Astrocyte of the cerebellum (primary cell): ENCODE measurements around the gene FRMD1.

Source experiments
- DNase-seq: peaks from one replicate; pipeline ENCODE4 v3.0.0-alpha.2; 2011; ENCODE audit warnings: low read depth
- H3K4me3 ChIP-seq: 2 replicates; pipeline ENCODE4 v1.5.1; 2011; ENCODE audit warnings: mild to moderate bottlenecking, low read depth, low read length, moderate library complexity
- in situ Hi-C: cut with HindIII; loops from 2 replicates; pipeline ENCODE4 v1.10.0; 2017; ENCODE audit warnings: low sequenced_read_pairs
- TF ChIP-seq, protein P1 (sequence below): IDR thresholded peaks from 2 replicates; pipeline ENCODE4 v1.5.1; 2012; ENCODE audit warnings: low read length, low read depth, moderate library complexity, mild to moderate bottlenecking; ENCODE audit errors: missing control alignments

FRMD1 gene

DNA sequence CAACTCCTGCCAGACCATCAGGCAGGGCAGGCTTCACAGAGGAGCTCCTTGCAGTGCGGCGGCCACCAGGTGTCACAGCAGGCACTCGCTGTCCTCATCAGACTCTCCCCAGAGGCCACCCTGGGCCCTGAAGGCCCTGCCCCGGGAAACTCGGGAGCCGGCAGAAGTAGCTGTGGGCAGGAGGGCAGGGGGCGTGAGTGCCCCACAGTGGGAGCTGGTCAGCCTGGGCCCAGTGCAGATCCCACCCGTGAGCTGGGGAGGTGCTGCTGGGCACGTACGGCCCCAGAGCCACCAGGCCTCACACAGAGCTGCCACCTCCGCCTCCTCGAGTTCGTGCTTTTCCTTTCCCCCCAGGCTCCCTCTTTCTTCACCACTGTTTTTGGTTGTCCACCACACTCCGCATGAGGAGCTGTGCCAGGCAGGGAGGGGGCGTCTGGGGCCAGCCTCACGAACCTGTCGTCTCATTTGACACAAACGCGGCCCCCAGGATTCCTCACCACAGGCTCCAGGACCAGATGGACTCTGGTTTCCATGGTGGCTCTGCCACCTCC lies 33.8 kb downstream of the FRMD1 start:
- in situ Hi-C loops = no loop called here

DNA sequence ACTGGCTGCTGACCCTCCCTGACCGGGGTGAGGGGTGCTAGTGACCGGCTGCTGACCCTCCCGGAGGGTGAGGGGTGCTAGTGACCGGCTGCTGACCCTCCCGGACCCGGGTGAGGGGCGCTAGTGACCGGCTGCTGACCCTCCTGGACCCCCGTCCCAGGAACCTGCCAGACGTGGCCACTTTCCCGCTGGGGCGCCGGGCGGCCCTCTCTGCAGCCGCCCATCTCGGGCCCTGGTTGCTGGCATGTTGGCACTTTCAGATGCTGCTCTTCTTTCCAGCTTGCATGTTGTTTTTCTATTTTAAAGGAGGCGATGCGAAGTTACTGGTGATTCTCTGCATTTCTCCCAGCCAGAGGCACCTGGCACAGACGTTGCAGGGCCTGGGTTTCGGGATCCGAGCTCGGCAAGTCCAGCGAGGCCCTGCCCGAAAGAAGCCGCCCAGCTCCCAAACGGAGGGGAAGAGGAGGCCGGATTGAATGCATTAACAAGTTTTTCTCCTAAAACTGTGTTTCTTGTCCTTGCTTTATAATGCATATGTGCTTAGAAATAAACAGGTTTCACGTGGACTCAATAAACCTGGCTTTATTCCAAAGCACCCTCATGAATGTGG lies 34.4 kb downstream of the FRMD1 start:
- in situ Hi-C loops = no loop called here
- no peak overlapping the region for H3K4me3 ChIP-seq
- TF ChIP-seq, protein P1, sequence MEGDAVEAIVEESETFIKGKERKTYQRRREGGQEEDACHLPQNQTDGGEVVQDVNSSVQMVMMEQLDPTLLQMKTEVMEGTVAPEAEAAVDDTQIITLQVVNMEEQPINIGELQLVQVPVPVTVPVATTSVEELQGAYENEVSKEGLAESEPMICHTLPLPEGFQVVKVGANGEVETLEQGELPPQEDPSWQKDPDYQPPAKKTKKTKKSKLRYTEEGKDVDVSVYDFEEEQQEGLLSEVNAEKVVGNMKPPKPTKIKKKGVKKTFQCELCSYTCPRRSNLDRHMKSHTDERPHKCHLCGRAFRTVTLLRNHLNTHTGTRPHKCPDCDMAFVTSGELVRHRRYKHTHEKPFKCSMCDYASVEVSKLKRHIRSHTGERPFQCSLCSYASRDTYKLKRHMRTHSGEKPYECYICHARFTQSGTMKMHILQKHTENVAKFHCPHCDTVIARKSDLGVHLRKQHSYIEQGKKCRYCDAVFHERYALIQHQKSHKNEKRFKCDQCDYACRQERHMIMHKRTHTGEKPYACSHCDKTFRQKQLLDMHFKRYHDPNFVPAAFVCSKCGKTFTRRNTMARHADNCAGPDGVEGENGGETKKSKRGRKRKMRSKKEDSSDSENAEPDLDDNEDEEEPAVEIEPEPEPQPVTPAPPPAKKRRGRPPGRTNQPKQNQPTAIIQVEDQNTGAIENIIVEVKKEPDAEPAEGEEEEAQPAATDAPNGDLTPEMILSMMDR = no peak
- DNase-seq = no peak

More for the DNA sequence above, 33.8 kb downstream of the FRMD1 start:
- TF ChIP-seq, protein P1 = no peak
- DNase-seq = no peak
- H3K4me3 ChIP-seq = no peak overlapping the region

DNA sequence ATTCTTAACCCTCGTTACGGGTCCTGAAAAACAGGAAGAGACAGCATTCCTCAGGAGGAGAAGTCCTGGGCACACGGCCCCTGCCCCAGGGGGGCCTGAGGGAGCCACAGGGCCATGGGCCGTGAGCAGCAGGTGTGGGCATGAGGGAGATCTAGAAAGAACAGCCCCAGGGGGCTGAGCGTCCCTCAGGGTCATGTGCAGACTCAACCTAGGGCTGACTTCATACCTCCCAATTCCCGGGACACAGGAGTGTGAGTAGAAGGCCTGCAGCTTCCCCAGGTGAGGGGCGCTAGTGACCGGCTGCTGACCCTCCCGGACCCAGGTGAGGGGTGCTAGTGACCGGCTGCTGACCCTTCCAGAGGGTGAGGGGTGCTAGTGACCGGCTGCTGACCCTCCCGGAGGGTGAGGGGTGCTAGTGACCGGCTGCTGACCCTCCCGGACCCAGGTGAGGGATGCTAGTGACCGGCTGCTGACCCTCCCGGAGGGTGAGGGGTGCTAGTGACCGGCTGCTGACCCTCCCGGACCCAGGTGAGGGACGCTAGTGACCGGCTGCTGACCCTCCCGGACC lies 35.1 kb downstream of the FRMD1 start:
- H3K4me3 ChIP-seq = no peak overlapping the region
- DNase-seq = no peak
- TF ChIP-seq, protein P1 = no peak
- in situ Hi-C loops = no loop called here

- TF ChIP-seq, protein P1 = no peak
- H3K4me3 ChIP-seq = no peak overlapping the region
- in situ Hi-C loops = no loop called here
- no peak for DNase-seq
Measured at GRCh38 chr6:168043193-168043847, 35.7 kb downstream of the FRMD1 start.

DNA sequence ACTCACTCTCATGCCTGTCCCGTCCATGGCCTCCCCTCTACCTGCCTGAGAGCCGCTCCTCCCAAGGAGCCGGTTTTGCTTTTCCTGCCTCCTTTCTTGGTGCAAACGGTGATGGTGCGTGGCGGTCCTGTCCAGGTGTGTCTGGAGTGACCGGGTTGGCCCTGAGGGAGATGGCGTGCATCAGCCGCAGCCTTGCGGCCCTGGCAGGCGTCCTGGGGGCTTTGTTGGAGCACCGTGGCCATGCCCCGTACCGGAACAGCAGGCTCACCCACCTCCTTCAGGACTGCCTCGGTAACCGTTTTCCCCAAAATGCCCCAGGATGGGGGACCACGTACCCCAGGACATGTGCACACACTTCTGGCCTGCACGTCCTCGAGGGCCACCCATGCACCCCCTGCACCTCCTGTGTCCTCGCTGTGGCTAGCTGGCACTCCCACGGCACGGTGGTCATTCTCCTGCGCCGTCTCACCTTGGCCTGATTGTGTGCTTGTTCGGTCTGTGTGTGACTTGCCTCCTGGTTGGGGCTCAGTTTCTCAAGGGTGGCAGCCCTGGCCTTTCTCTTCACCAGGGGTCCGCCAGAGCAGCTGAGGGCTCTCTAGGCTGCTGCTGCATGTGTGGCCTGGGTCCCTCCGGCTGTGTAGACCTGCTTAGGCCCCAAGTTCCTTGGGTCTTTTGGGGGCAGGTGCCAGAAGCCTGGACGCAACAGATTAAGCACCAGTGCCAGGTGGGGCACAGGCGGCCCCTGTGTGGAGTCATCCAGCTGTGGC lies 36.4 kb downstream of the FRMD1 start:
- no peak for DNase-seq
- TF ChIP-seq, protein P1 = no peak
- no peak overlapping the region for H3K4me3 ChIP-seq
- in situ Hi-C loops = no loop called here

- DNase-seq = no peak
- in situ Hi-C loops = no loop called here
- H3K4me3 ChIP-seq = no peak overlapping the region
- TF ChIP-seq, protein P1 = no peak
Measured at GRCh38 chr6:168041928-168042327, 37.1 kb downstream of the FRMD1 start.
